Measurements from ENCODE around the gene CLRN3.

DNA sequence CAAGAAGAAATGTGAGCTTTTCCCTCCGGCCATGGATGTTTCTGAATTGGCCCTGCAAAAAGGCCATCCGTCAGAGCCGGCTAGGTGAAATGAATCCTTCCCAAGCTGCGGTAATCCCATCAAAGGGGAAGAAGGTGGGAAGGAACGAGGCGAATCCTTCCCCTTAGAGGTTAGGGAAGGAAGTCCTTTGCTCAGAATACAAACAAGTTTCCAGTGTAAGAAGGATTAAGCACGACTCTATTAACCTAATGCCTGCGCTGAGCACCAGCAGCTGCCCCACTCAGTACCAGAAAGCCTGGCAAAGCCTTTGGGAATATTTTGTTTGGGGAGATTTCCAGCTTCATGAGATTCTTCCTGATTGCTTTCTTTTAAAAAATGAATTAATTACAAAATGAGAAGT, 42.8 kb downstream of the CLRN3 start:
- TF ChIP-seq ZNF8 (CRISPR knock-in tag; IDR thresholded peaks at IDR 0.05) (no peak), ESRRG (CRISPR knock-in tag; IDR thresholded peaks at IDR 0.05) (no peak)
